ENCODE measurements around the gene MIOS. TPM values are rescaled to one million over a fixed set of nuclear protein-coding genes. Genes with fewer than 3 reads are reported as not detected.

Gene MIOS
- total RNA-seq, 1 experiment from 2014 or later: 41.3 TPM

DNA sequence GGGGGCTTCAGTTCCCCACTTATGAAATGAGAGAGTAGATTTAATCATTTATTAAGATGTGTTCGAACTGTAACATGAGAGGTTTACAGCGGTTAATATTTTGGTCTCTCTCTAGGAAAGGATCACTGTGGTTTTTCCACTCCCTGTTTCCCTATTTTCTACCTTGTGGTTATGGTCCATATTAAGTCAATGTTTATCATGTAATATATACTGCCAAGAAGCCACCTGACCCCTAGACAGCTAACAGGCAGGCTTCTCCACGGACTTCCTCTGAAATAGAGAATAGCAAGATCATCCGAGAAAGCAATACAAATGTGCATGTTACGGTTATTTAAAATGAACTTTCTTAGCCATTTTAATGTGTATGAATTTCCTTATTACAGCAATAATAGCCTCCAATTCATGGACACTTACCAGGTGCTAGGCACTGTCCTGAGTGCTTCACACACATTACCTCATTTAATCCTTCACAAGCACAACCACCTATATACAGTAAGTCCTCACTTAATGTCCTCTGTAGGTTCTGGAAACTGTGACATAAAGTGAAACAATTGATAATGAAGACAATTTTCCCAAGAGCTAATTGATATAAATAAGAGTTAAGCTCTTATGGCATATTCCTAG, 30.2 kb upstream of the MIOS start (continued):
- TF ChIP-seq ZNF416 (CRISPR knock-in tag; IDR thresholded peaks at IDR 0.05) (no peak), FOXP4 (CRISPR knock-in tag; IDR thresholded peaks at IDR 0.05) (no peak), SP1 (CRISPR knock-in tag; conservative IDR thresholded peaks at IDR 0.05) (no peak), GTF2I (CRISPR knock-in tag; conservative IDR thresholded peaks at IDR 0.05) (no peak), ATF3 (CRISPR knock-in tag; conservative IDR thresholded peaks at IDR 0.05) (no peak), NR2C2 (CRISPR knock-in tag; IDR thresholded peaks at IDR 0.05) (no peak), TP53 (CRISPR knock-in tag; IDR thresholded peaks at IDR 0.05) (no peak), ELF4 (CRISPR knock-in tag; IDR thresholded peaks at IDR 0.05; ENCODE audit: low read depth) (no peak), ZBTB21 (CRISPR knock-in tag; IDR thresholded peaks at IDR 0.05; ENCODE audit: borderline replicate concordance) (no peak)
- TF ChIP-seq, protein P1, sequence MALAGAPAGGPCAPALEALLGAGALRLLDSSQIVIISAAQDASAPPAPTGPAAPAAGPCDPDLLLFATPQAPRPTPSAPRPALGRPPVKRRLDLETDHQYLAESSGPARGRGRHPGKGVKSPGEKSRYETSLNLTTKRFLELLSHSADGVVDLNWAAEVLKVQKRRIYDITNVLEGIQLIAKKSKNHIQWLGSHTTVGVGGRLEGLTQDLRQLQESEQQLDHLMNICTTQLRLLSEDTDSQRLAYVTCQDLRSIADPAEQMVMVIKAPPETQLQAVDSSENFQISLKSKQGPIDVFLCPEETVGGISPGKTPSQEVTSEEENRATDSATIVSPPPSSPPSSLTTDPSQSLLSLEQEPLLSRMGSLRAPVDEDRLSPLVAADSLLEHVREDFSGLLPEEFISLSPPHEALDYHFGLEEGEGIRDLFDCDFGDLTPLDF (CRISPR knock-in tag; IDR thresholded peaks at IDR 0.05): no peak
- TF ChIP-seq, protein P2, sequence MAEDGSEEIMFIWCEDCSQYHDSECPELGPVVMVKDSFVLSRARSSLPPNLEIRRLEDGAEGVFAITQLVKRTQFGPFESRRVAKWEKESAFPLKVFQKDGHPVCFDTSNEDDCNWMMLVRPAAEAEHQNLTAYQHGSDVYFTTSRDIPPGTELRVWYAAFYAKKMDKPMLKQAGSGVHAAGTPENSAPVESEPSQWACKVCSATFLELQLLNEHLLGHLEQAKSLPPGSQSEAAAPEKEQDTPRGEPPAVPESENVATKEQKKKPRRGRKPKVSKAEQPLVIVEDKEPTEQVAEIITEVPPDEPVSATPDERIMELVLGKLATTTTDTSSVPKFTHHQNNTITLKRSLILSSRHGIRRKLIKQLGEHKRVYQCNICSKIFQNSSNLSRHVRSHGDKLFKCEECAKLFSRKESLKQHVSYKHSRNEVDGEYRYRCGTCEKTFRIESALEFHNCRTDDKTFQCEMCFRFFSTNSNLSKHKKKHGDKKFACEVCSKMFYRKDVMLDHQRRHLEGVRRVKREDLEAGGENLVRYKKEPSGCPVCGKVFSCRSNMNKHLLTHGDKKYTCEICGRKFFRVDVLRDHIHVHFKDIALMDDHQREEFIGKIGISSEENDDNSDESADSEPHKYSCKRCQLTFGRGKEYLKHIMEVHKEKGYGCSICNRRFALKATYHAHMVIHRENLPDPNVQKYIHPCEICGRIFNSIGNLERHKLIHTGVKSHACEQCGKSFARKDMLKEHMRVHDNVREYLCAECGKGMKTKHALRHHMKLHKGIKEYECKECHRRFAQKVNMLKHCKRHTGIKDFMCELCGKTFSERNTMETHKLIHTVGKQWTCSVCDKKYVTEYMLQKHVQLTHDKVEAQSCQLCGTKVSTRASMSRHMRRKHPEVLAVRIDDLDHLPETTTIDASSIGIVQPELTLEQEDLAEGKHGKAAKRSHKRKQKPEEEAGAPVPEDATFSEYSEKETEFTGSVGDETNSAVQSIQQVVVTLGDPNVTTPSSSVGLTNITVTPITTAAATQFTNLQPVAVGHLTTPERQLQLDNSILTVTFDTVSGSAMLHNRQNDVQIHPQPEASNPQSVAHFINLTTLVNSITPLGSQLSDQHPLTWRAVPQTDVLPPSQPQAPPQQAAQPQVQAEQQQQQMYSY (CRISPR knock-in tag; IDR thresholded peaks at IDR 0.05): no peak

DNA sequence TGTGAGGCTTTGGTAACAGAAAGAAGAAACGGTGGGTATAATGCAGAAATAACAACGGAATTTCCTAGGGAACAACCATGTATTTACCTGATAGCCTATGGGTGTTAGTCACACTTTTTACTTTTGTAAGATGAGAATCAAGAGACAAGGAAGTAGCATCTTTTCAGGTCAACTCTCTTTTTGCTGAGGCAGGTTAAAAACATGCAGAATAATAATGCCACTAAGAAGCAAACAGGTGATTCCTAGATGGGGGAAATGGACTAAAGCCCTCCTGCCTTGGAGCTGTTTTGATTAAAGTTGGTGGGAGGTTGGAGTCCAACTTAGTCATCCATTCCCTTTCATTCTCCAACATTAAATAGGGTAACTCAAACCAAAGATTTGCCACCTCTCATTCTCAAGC, 29.0 kb upstream of the MIOS start:
- Mint-ChIP-seq H3K27ac (no peak overlapping the region), H3K9me3 (no peaks in the 10 kb centered on the region), H3K36me3 (no peaks in the 10 kb centered on the region), H3K27me3 (ENCODE audit: low read depth) (no peaks in the 10 kb centered on the region), H3K4me3 (no peak overlapping the region), H3K4me1 (peaks cover 7% of the 10 kb centered on the region; the same call in 1 of the 2 replicates)
- ATAC-seq (no peak), DNase-seq (ENCODE audit: low spot score) (no peak)
- ChIA-PET CTCF (no interaction called here), POLR2A (no interaction called here)
- no peak for TF ChIP-seq ZNF423 (CRISPR knock-in tag; IDR thresholded peaks at IDR 0.05)
- TF ChIP-seq AR (CRISPR knock-in tag; IDR thresholded peaks at IDR 0.05): no peak
- no peak for TF ChIP-seq ARID4B (CRISPR knock-in tag; IDR thresholded peaks at IDR 0.05; ENCODE audit: borderline replicate concordance)
- TF ChIP-seq, protein P3, sequence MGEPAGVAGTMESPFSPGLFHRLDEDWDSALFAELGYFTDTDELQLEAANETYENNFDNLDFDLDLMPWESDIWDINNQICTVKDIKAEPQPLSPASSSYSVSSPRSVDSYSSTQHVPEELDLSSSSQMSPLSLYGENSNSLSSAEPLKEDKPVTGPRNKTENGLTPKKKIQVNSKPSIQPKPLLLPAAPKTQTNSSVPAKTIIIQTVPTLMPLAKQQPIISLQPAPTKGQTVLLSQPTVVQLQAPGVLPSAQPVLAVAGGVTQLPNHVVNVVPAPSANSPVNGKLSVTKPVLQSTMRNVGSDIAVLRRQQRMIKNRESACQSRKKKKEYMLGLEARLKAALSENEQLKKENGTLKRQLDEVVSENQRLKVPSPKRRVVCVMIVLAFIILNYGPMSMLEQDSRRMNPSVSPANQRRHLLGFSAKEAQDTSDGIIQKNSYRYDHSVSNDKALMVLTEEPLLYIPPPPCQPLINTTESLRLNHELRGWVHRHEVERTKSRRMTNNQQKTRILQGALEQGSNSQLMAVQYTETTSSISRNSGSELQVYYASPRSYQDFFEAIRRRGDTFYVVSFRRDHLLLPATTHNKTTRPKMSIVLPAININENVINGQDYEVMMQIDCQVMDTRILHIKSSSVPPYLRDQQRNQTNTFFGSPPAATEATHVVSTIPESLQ (CRISPR knock-in tag; IDR thresholded peaks at IDR 0.05): no peak
- TF ChIP-seq SOX15 (CRISPR knock-in tag; IDR thresholded peaks at IDR 0.05): no peak
- TF ChIP-seq, protein P4, sequence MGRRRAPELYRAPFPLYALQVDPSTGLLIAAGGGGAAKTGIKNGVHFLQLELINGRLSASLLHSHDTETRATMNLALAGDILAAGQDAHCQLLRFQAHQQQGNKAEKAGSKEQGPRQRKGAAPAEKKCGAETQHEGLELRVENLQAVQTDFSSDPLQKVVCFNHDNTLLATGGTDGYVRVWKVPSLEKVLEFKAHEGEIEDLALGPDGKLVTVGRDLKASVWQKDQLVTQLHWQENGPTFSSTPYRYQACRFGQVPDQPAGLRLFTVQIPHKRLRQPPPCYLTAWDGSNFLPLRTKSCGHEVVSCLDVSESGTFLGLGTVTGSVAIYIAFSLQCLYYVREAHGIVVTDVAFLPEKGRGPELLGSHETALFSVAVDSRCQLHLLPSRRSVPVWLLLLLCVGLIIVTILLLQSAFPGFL (CRISPR knock-in tag; IDR thresholded peaks at IDR 0.05; ENCODE audit: borderline replicate concordance): no peak
- no peak for TF ChIP-seq TEAD1 (CRISPR knock-in tag; IDR thresholded peaks at IDR 0.05)

All from WTC11 (cell line).